Endothelial cell of umbilical vein (primary cell): ENCODE results near the gene NPAS1.

ENCODE experiments used
- CTCF ChIP-seq, 2 donors: IDR thresholded peaks; 1 replicate in 1 of 2; 2 replicates in 1 of 2; pipeline ENCODE4 v1.5.1; 2011; ENCODE audit warnings: low read length in 2 of 2, mild to moderate bottlenecking in 2 of 2, moderate library complexity in 2 of 2, control low read depth in 1 of 2, inconsistent platforms in 1 of 2, low read depth in 1 of 2; ENCODE audit not compliant: insufficient read depth in 1 of 2; ENCODE audit errors: extremely low read depth in 1 of 2
- EZH2 ChIP-seq: IDR thresholded peaks from 2 replicates; pipeline ENCODE4 v1.6.1; 2012; ENCODE audit warnings: borderline replicate concordance, low read depth, mild to moderate bottlenecking, moderate library complexity, low read length, inconsistent platforms; ENCODE audit not compliant: severe bottlenecking
- FOS ChIP-seq: IDR thresholded peaks from 2 replicates; pipeline ENCODE4 v1.6.1; 2011; ENCODE audit warnings: mild to moderate bottlenecking, low read length, moderate library complexity, borderline replicate concordance; ENCODE audit not compliant: insufficient read depth
- GATA2 ChIP-seq: IDR thresholded peaks from 2 replicates; pipeline ENCODE4 v1.7.0; 2011; ENCODE audit warnings: low read depth, mild to moderate bottlenecking, moderate library complexity, mixed read lengths, low read length; ENCODE audit not compliant: insufficient read length, insufficient read depth
- JUN ChIP-seq: IDR thresholded peaks from 2 replicates; pipeline ENCODE4 v1.6.1; 2011; ENCODE audit warnings: borderline replicate concordance, low read depth; ENCODE audit not compliant: insufficient read length, insufficient read depth
- MAX ChIP-seq: IDR thresholded peaks from 2 replicates; pipeline ENCODE4 v1.6.1; 2011; ENCODE audit not compliant: insufficient read depth, insufficient read length
- MYC ChIP-seq: IDR thresholded peaks from one replicate; pipeline ENCODE4 v1.6.1; 2011; ENCODE audit warnings: mild to moderate bottlenecking, low read depth, low read length
- POLR2A ChIP-seq: IDR thresholded peaks from 2 replicates; pipeline ENCODE4 v1.6.1; 2012; ENCODE audit warnings: low read depth, mild to moderate bottlenecking, control low read depth, low read length
- POLR2AphosphoS5 ChIP-seq: IDR thresholded peaks from 2 replicates; pipeline ENCODE4 v1.6.1; 2012; ENCODE audit warnings: low read depth, mild to moderate bottlenecking, control low read depth, low read length, moderate library complexity; ENCODE audit not compliant: insufficient read depth

GRCh38 chr19:47068246-47068645 is 48.6 kb downstream of the NPAS1 start:
- no peak for TF ChIP-seq CTCF (IDR thresholded peaks at IDR 0.05; ENCODE audit: extremely low read depth in 1 of 2, insufficient read depth in 1 of 2, low read depth in 1 of 2, low read length in 2 of 2)
- no peak for TF ChIP-seq POLR2AphosphoS5
- TF ChIP-seq EZH2, result no peak
- no peak for TF ChIP-seq POLR2A
- no peak for TF ChIP-seq JUN
- no peak for TF ChIP-seq MAX
- TF ChIP-seq GATA2, result no peak
- TF ChIP-seq MYC, result no peak
- TF ChIP-seq FOS, result no peak
